ENCODE data around the gene CLDN19. TPM values are rescaled to one million over a fixed set of nuclear protein-coding genes. Genes with fewer than 3 reads are reported as not detected.

Gene CLDN19
- total and polyA plus RNA-seq, 2 of the 8 experiments (the other 6 are each of a cell fraction or from before 2014, with no cell fraction given): 9.7 to 17.2 TPM

- no peak overlapping the region for H3K18ac ChIP-seq (ENCODE audit: extremely low read depth, low read length)
- CTCF ChIA-PET (ENCODE audit: partially characterized antibody): interaction anchor here (0.7 kb wide), 1 partner anchor 1830 kb away, joined by 3 read pairs; no protein-coding TSS in a partner anchor
- no peak overlapping the region for H2AFZ ChIP-seq (ENCODE audit: low read length)
- no peak overlapping the region for H2BK15ac ChIP-seq (ENCODE audit: low read length)
- H3K9me3 ChIP-seq (ENCODE audit: insufficient read depth in 2 of 2, low read depth in 1 of 2, low read length in 1 of 2): no peaks in the 10 kb centered on the region
- no peaks in the 10 kb centered on the region for H4K20me1 ChIP-seq (replicated peaks in 1 of 2; ENCODE audit: control insufficient read depth in 1 of 2, insufficient read depth in 2 of 2, low read length in 2 of 2)
- H2BK20ac ChIP-seq (ENCODE audit: low read length): no peak overlapping the region
- H3K79me1 ChIP-seq (ENCODE audit: low read depth, low read length): no peaks in the 10 kb centered on the region
- no peaks in the 10 kb centered on the region for H3K4me1 ChIP-seq (replicated peaks in 1 of 4; ENCODE audit: control insufficient read depth in 3 of 4, insufficient read depth in 4 of 4, low read length in 3 of 4)
- H4K91ac ChIP-seq (replicated peaks; ENCODE audit: insufficient read length, low read length): no peak overlapping the region
- DNase-seq (ENCODE audit: low read depth in 1 of 2, low spot score in 2 of 2) (no peak), FAIRE-seq (no peak)
- H3K9ac ChIP-seq (replicated peaks in 1 of 4; ENCODE audit: extremely low read depth in 1 of 4, low read depth in 3 of 4, low read length in 3 of 4): no peak overlapping the region
- no peak overlapping the region for H3K4ac ChIP-seq (replicated peaks; ENCODE audit: insufficient read length, low read depth, low read length)
- no peak overlapping the region for H2BK5ac ChIP-seq (ENCODE audit: low read depth, low read length)
- no peak overlapping the region for H2AK5ac ChIP-seq (ENCODE audit: low read depth, low read length)
- H3K27me3 ChIP-seq (replicated peaks in 1 of 4; ENCODE audit: control insufficient read depth in 3 of 4, extremely low read depth in 1 of 4, insufficient read depth in 3 of 4, low read length in 3 of 4): no peaks in the 10 kb centered on the region
- no peak overlapping the region for H2BK12ac ChIP-seq (ENCODE audit: low read depth, low read length)
- no peaks in the 10 kb centered on the region for H3K23me2 ChIP-seq (ENCODE audit: low read depth, low read length)
- no peak overlapping the region for H3K56ac ChIP-seq (replicated peaks; ENCODE audit: insufficient read length, low read depth, low read length)
- no peak overlapping the region for H3K23ac ChIP-seq (ENCODE audit: insufficient read length)
- WGBS, 2 experiments (ENCODE audit: extremely low coverage in 1 of 2, insufficient coverage in 1 of 2, insufficient read length in 1 of 2, insufficient replicate concordance in 2 of 2, low coverage in 1 of 2, low lambda C conversion rate in 2 of 2, missing lambda C conversion rate in 1 of 2): 96% methylated on average over 3 of the region's 3 CpGs; no CpG with 5 or more reads in 1 of the 2 experiments
- no peak overlapping the region for H3K4me2 ChIP-seq (ENCODE audit: insufficient read depth in 1 of 2, low read depth in 2 of 2, low read length in 2 of 2)
- H3K14ac ChIP-seq (ENCODE audit: insufficient read length): no peak overlapping the region
- no peaks in the 10 kb centered on the region for H3K36me3 ChIP-seq (ENCODE audit: control insufficient read depth in 2 of 4, insufficient read depth in 4 of 4, low read length in 3 of 4)
- no peak for TF ChIP-seq EGR1 (IDR thresholded peaks at IDR 0.05; ENCODE audit: borderline replicate concordance, low read depth, low read length)
- TF ChIP-seq SP2 (IDR thresholded peaks at IDR 0.05; ENCODE audit: low read length): no peak
- TF ChIP-seq ATF3 (IDR thresholded peaks at IDR 0.05; ENCODE audit: insufficient read depth, low read depth, low read length): no peak
- no peak overlapping the region for H4K8ac ChIP-seq (ENCODE audit: extremely low read depth, insufficient read depth, low read length)
- H3K79me2 ChIP-seq (ENCODE audit: control insufficient read depth in 1 of 2, insufficient read depth in 2 of 2, low read length in 2 of 2): no peaks in the 10 kb centered on the region
- H4K5ac ChIP-seq (ENCODE audit: insufficient read length, low read depth, low read length): no peak overlapping the region
- no peak overlapping the region for H2BK120ac ChIP-seq (replicated peaks; ENCODE audit: low read depth, low read length)
- POLR2A ChIA-PET (ENCODE audit: partially characterized antibody): no interaction called here
- no peak overlapping the region for H3K27ac ChIP-seq (ENCODE audit: low read depth, low read length)
- H3K4me3 ChIP-seq (ENCODE audit: extremely low read depth in 1 of 4, insufficient read depth in 2 of 4, low read depth in 3 of 4, low read length in 4 of 4): no peak overlapping the region
Measured at GRCh38 chr1:42721926-42722325, 18.1 kb downstream of the CLDN19 start.

Data from H1 (cell line).